Naive thymus-derived CD4-positive, alpha-beta T cell (primary cell): ENCODE data around the gene TM4SF1. TPM values are rescaled to one million over a fixed set of nuclear protein-coding genes. Genes with fewer than 3 reads are reported as not detected.

Source experiments
- polyA plus RNA-seq, 2 donors: library from polyadenylated mRNA; unstranded; fragments of 300-500 nt; fragmentation: Illumina TruSeq; gene quantifications; one replicate each; pipeline ENCODE4 v1.2.3, GENCODE V29; 2021
- total RNA-seq, 6 experiments: library from RNA in 5 of 6; stranded (reverse) in 5 of 6; gene quantifications; 1 replicate in 5 of 6; 2 replicates in 1 of 6; pipeline ENCODE4 v1.2.3 and lab custom pipeline; 2021 to 2026

TM4SF1 gene
- total and polyA plus RNA-seq, 7 experiments from 2014 or later, result not detected

Other genes with a start within 250 kb of the TM4SF1 start
- gene HPS3, start 248.0 kb downstream of the TM4SF1 start, total RNA-seq, result 10 to 100 TPM; 13.6 to 25.8 (median 23.4) TPM
- gene HPS3, start 248.0 kb downstream of the TM4SF1 start, polyA plus RNA-seq, result 10 to 100 TPM; 32.9 to 33.5 TPM
- gene CP, start 155.8 kb downstream of the TM4SF1 start, total RNA-seq, result under 1 TPM in 1 of 5 experiments, not detected in 4; 0.69 TPM
- gene CP, start 155.8 kb downstream of the TM4SF1 start, polyA plus RNA-seq, result 1 to 10 TPM in 1 of 2 donors, under 1 TPM in 1; 0.43 to 1.3 TPM
- gene TM4SF18, start 44.0 kb downstream of the TM4SF1 start, total RNA-seq, result not detected
- not detected for gene TM4SF18, start 44.0 kb downstream of the TM4SF1 start, polyA plus RNA-seq
- gene TM4SF4, start 97.0 kb upstream of the TM4SF1 start, total RNA-seq, result not detected
- not detected for gene TM4SF4, start 97.0 kb upstream of the TM4SF1 start, polyA plus RNA-seq